Nephron progenitor cell (in vitro differentiated cells): Measurements from ENCODE around the gene SPAG6.
A peak's percentile ranks its signal among the peaks of the same experiment; 100 is the strongest.

Source experiments
- DNase-seq: peaks from one replicate; pipeline ENCODE4 v3.0.0; 2021
- H3K27ac Mint-ChIP-seq: 2 replicates; pipeline ENCODE4 v1.8.0; 2021; ENCODE audit warnings: mild to moderate bottlenecking, moderate library complexity, mixed read lengths
- H3K27me3 Mint-ChIP-seq: 2 replicates; pipeline ENCODE4 v1.8.0; 2021; ENCODE audit warnings: mild to moderate bottlenecking, low read depth, mixed read lengths; ENCODE audit not compliant: poor library complexity
- H3K36me3 Mint-ChIP-seq: 2 replicates; pipeline ENCODE4 v1.8.0; 2021; ENCODE audit warnings: low read depth, mixed read lengths
- H3K4me1 Mint-ChIP-seq: 2 replicates; pipeline ENCODE4 v1.8.0; 2021; ENCODE audit warnings: mixed read lengths
- H3K4me3 Mint-ChIP-seq: 2 replicates; pipeline ENCODE4 v1.8.0; 2021; ENCODE audit warnings: mild to moderate bottlenecking, moderate library complexity, mixed read lengths
- H3K9me3 Mint-ChIP-seq: 2 replicates; pipeline ENCODE4 v1.8.0; 2021; ENCODE audit warnings: mild to moderate bottlenecking, moderate library complexity, mixed read lengths
- CTCF ChIP-seq: fragments of 200-600 bp; sonication (generic); IDR thresholded peaks from 2 replicates; pipeline ENCODE4 v1.5.0; 2021; ENCODE audit warnings: antibody characterized with exemption

Gene SPAG6

GRCh38 chr10:22332116-22332692, 13.1 kb upstream of the SPAG6 start:
- no peak for TF ChIP-seq CTCF
- Mint-ChIP-seq H3K27me3 (peaks cover 66% of the 10 kb centered on the region), H3K4me3 (no peak overlapping the region), H3K4me1 (peaks cover under 1% of the 10 kb centered on the region), H3K9me3 (peaks cover 17% of the 10 kb centered on the region), H3K36me3 (peaks cover 35% of the 10 kb centered on the region), H3K27ac (no peak overlapping the region)
- no peak for DNase-seq

- Mint-ChIP-seq H3K27me3 (peaks cover 78% of the 10 kb centered on the region), H3K36me3 (peaks cover 26% of the 10 kb centered on the region), H3K4me1 (peaks cover 5% of the 10 kb centered on the region), H3K4me3 (peak overlapping the region; percentile 57), H3K9me3 (peaks cover 17% of the 10 kb centered on the region), H3K27ac (no peak overlapping the region)
- TF ChIP-seq CTCF = no peak
- no peak for DNase-seq
Measured at GRCh38 chr10:22333167-22333974, 11.9 kb upstream of the SPAG6 start.

- Mint-ChIP-seq H3K4me1 (peaks cover 5% of the 10 kb centered on the region), H3K27ac (no peak overlapping the region), H3K27me3 (peaks cover 84% of the 10 kb centered on the region), H3K4me3 (peak overlapping the region; percentile 57), H3K9me3 (peaks cover 17% of the 10 kb centered on the region), H3K36me3 (peaks cover 26% of the 10 kb centered on the region)
- TF ChIP-seq CTCF = no peak
- no peak for DNase-seq
Measured at GRCh38 chr10:22333975-22334282, 11.4 kb upstream of the SPAG6 start.

- Mint-ChIP-seq H3K27me3 (peaks cover 90% of the 10 kb centered on the region), H3K27ac (no peak overlapping the region), H3K4me3 (peak overlapping the region; percentile 75), H3K9me3 (peaks cover 17% of the 10 kb centered on the region), H3K4me1 (peaks cover 5% of the 10 kb centered on the region), H3K36me3 (peaks cover 20% of the 10 kb centered on the region)
- TF ChIP-seq CTCF = no peak
- DNase-seq = peak; percentile 60
Measured at GRCh38 chr10:22334414-22335172, 10.7 kb upstream of the SPAG6 start.

GRCh38 chr10:22335173-22335933, 9.9 kb upstream of the SPAG6 start:
- no peak for TF ChIP-seq CTCF
- H3K9me3 Mint-ChIP-seq = peaks cover 17% of the 10 kb centered on the region
- H3K27ac Mint-ChIP-seq = no peak overlapping the region
- DNase-seq = peak; percentile 52
- H3K4me3 Mint-ChIP-seq = peak overlapping the region; percentile 75
- H3K27me3 Mint-ChIP-seq = peaks cover 97% of the 10 kb centered on the region
- H3K36me3 Mint-ChIP-seq = peaks cover 12% of the 10 kb centered on the region
- H3K4me1 Mint-ChIP-seq = peaks cover 12% of the 10 kb centered on the region
